Mesendoderm (in vitro differentiated cells): ENCODE data around the gene TCAF2. TPM values are rescaled to one million over a fixed set of nuclear protein-coding genes. Genes with fewer than 3 reads are reported as not detected.
"Not testable (repeated sequence)": the region's sequence is repeated elsewhere in the genome, so short reads cannot be mapped to it uniquely, and the experiment has no call there.

Experiments
- DNase-seq: peaks from one replicate; pipeline ENCODE4 v3.0.0; 2013
- H2AK5ac ChIP-seq: 2 replicates; pipeline ENCODE4 v1.6.1; 2013; ENCODE audit warnings: low read length, inconsistent platforms
- H2BK120ac ChIP-seq: 2 replicates; pipeline ENCODE4 v1.6.1; 2013; ENCODE audit warnings: low read depth, mild to moderate bottlenecking, low read length, moderate library complexity, mixed read lengths
- H2BK15ac ChIP-seq: replicated peaks from 2 replicates; pipeline ENCODE4 v1.6.1; 2013; ENCODE audit warnings: low read depth, mild to moderate bottlenecking, moderate library complexity
- H2BK5ac ChIP-seq: 2 replicates; pipeline ENCODE4 v1.6.1; 2013; ENCODE audit warnings: low read length, inconsistent platforms
- H3K18ac ChIP-seq: 2 replicates; pipeline ENCODE4 v1.6.1; 2013; ENCODE audit warnings: mild to moderate bottlenecking, low read length, mixed read lengths
- H3K23ac ChIP-seq: one replicate; pipeline ENCODE4 v1.6.1; 2013; ENCODE audit warnings: low read length
- H3K27ac ChIP-seq: 2 replicates; pipeline ENCODE4 v1.5.1; 2013; ENCODE audit warnings: low read depth, mild to moderate bottlenecking, inconsistent platforms, low read length, moderate library complexity
- H3K27me3 ChIP-seq: 2 replicates; pipeline ENCODE4 v1.6.1; 2013; ENCODE audit warnings: low read length, control low read depth, mild to moderate bottlenecking, inconsistent platforms; ENCODE audit not compliant: insufficient read depth, poor library complexity
- H3K36me3 ChIP-seq: 2 replicates; pipeline ENCODE4 v1.6.1; 2013; ENCODE audit warnings: low read length, inconsistent platforms; ENCODE audit not compliant: control insufficient read depth, insufficient read depth
- H3K4ac ChIP-seq: one replicate; pipeline ENCODE4 v1.6.1; 2013; ENCODE audit warnings: low read depth, mild to moderate bottlenecking, low read length, moderate library complexity
- H3K4me1 ChIP-seq: 2 replicates; pipeline ENCODE4 v1.6.1; 2013; ENCODE audit warnings: low read depth, low read length, inconsistent platforms; ENCODE audit not compliant: control insufficient read depth
- H3K4me2 ChIP-seq: 2 replicates; pipeline ENCODE4 v1.6.1; 2013; ENCODE audit warnings: low read length
- H3K4me3 ChIP-seq: 2 replicates; pipeline ENCODE4 v1.5.1; 2013; ENCODE audit warnings: mild to moderate bottlenecking, low read length
- H3K56ac ChIP-seq: one replicate; pipeline ENCODE4 v1.6.1; 2013; ENCODE audit warnings: low read length
- H3K79me1 ChIP-seq: 2 replicates; pipeline ENCODE4 v1.6.1; 2013; ENCODE audit warnings: low read length, inconsistent platforms
- H3K79me2 ChIP-seq: 2 replicates; pipeline ENCODE4 v1.6.1; 2013; ENCODE audit warnings: mild to moderate bottlenecking, low read length; ENCODE audit not compliant: control insufficient read depth, insufficient read depth
- H3K9ac ChIP-seq: 2 replicates; pipeline ENCODE4 v1.6.1; 2013; ENCODE audit warnings: low read length, inconsistent platforms
- H4K5ac ChIP-seq: one replicate; pipeline ENCODE4 v1.6.1; 2013; ENCODE audit warnings: low read length
- H4K8ac ChIP-seq: one replicate; pipeline ENCODE4 v1.6.1; 2013; ENCODE audit warnings: low read depth, mild to moderate bottlenecking, control low read depth, low read length, moderate library complexity
- WGBS: extraction: QIAGEN DNeasy Blood & Tissue Kit; methylation state at CpG from one replicate; pipeline ENCODE4 v1.1.7; 2013; ENCODE audit warnings: low lambda C conversion rate, missing lambda C conversion rate; ENCODE audit not compliant: insufficient coverage; ENCODE audit errors: extremely low coverage; 5-methylcytosine and 5-hydroxymethylcytosine counted together
- polyA plus RNA-seq, 2 experiments: library from polyadenylated mRNA; stranded (reverse); fragments of 200-250 nt; gene quantifications; one replicate each; pipeline ENCODE4 v1.2.3, GENCODE V29; 2013

Gene TCAF2
- polyA plus RNA-seq (2013, experiment 1 of 2) = 0.08 TPM
- polyA plus RNA-seq (2013, experiment 2 of 2) = 0.06 TPM

DNA sequence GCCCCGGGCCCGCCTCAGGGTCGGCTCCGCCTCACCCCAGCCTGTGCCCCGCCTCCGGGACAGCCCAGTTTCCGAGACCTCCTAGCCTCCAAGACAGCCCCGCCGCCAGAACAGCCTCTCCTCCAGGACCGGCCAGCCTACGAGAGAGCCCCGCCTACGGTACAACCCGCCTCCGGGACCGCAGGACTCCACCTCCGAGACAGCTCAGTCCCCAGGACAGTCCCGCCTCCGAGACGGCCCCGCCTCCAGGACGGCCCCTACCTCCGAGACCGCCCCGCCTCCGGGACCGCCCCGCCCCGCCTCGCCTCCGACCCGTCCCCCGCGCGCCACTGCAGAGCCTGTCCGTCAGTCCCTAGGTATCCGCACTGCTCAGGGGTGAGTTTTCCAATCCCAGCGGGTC is at the start of gene TCAF2:
TSS of gene TCAF2 (plus strand) at position 329 of the 400 bp plus-strand sequence.
- not testable (repeated sequence) for H3K23ac ChIP-seq, H3K9ac ChIP-seq, H2BK120ac ChIP-seq, H3K79me2 ChIP-seq, H2AK5ac ChIP-seq, H2BK15ac ChIP-seq, H3K4me1 ChIP-seq, H3K79me1 ChIP-seq, DNase-seq, H3K27ac ChIP-seq, H3K27me3 ChIP-seq, H4K8ac ChIP-seq, H2BK5ac ChIP-seq, H3K4me2 ChIP-seq, H3K56ac ChIP-seq, H3K18ac ChIP-seq, H3K4ac ChIP-seq, H4K5ac ChIP-seq, H3K4me3 ChIP-seq, H3K36me3 ChIP-seq
- no CpG with 5 or more reads among the region's 38 CpGs for WGBS

DNA sequence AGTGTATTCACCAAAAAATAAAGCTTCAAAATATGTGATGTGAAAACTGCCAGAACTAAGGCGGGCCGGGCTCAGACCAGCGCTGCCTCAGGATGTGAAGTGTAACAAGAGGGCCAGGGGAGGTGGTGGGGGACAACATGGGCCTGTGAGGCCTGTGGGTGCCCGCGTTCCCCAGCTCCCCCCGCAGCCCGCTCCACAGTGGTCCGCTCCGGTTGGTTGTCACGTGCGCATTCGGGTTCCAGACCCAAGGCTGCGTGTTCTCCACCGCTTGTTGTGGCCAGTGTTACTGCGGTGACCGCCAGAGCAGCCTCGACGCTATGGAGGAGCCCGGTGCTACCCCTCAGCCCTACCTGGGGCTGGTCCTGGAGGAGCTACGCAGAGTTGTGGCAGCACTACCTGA is 49.3 kb upstream of the TCAF2 start, which contains the start of gene CTAGE15:
TSS of gene CTAGE15 (plus strand) at position 301 of the 400 bp plus-strand sequence. CDS start at position 318, 17 bp downstream.
- not testable (repeated sequence) for H3K23ac ChIP-seq, H4K5ac ChIP-seq, H3K4me1 ChIP-seq, H3K4ac ChIP-seq, H3K27me3 ChIP-seq, H3K27ac ChIP-seq, H3K4me2 ChIP-seq, H3K79me2 ChIP-seq, H2BK120ac ChIP-seq, H2BK15ac ChIP-seq, H3K9ac ChIP-seq, H3K36me3 ChIP-seq, DNase-seq, H3K79me1 ChIP-seq, H2AK5ac ChIP-seq, H3K18ac ChIP-seq, H4K8ac ChIP-seq, H2BK5ac ChIP-seq, H3K56ac ChIP-seq, H3K4me3 ChIP-seq
- no CpG with 5 or more reads among the region's 20 CpGs for WGBS

DNA sequence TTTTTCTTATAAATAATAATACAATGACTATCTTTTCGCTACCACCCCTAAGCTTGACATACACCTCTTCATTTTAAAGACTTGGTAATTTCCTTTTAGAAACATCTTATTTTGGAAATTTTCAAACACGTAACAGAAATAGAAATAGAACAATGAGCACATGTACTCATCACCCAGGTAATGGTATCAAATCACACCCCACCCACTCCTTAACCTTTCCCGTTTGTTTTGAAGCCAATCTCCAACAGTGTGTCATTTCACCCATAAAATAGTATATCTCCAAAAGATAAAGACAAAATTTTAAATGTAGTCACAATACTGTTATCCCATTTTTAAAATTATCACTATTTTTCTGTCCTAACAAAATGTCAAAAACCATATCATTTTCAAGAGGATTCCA is 32.6 kb upstream of the TCAF2 start:
- H4K8ac ChIP-seq, H3K27me3 ChIP-seq, H2BK120ac ChIP-seq, DNase-seq, H3K27ac ChIP-seq, H3K56ac ChIP-seq, H3K4ac ChIP-seq, H3K4me2 ChIP-seq, H4K5ac ChIP-seq, H3K9ac ChIP-seq, H3K4me3 ChIP-seq, H3K79me1 ChIP-seq, H2BK15ac ChIP-seq, H2AK5ac ChIP-seq, H3K79me2 ChIP-seq, H2BK5ac ChIP-seq, H3K36me3 ChIP-seq, H3K18ac ChIP-seq, H3K23ac ChIP-seq, H3K4me1 ChIP-seq: not testable (repeated sequence)
- no CpG with 5 or more reads among the region's 3 CpGs for WGBS

- H3K4ac ChIP-seq, DNase-seq, H2BK120ac ChIP-seq, H3K79me1 ChIP-seq, H2BK15ac ChIP-seq, H3K4me2 ChIP-seq, H3K27me3 ChIP-seq, H3K27ac ChIP-seq, H4K5ac ChIP-seq, H3K23ac ChIP-seq, H3K9ac ChIP-seq, H3K79me2 ChIP-seq, H2BK5ac ChIP-seq, H3K36me3 ChIP-seq, H4K8ac ChIP-seq, H3K18ac ChIP-seq, H3K4me1 ChIP-seq, H2AK5ac ChIP-seq, H3K4me3 ChIP-seq, H3K56ac ChIP-seq: not testable (repeated sequence)
These were observed 30.9 kb upstream of the TCAF2 start for GRCh38 chr7:143589897-143590296.

- not testable (repeated sequence) for H4K5ac ChIP-seq, H2BK15ac ChIP-seq, DNase-seq, H3K18ac ChIP-seq, H3K23ac ChIP-seq, H3K56ac ChIP-seq, H3K79me2 ChIP-seq, H3K4me1 ChIP-seq, H4K8ac ChIP-seq, H3K4ac ChIP-seq, H2BK5ac ChIP-seq, H3K4me2 ChIP-seq, H2AK5ac ChIP-seq, H3K4me3 ChIP-seq, H3K36me3 ChIP-seq, H3K9ac ChIP-seq, H2BK120ac ChIP-seq, H3K27ac ChIP-seq, H3K79me1 ChIP-seq, H3K27me3 ChIP-seq
- WGBS = no CpG with 5 or more reads among the region's 11 CpGs
These were observed 22.7 kb upstream of the TCAF2 start for GRCh38 chr7:143598086-143598485.

- not testable (repeated sequence) for DNase-seq, H2BK120ac ChIP-seq, H3K79me1 ChIP-seq, H4K5ac ChIP-seq, H3K23ac ChIP-seq, H3K79me2 ChIP-seq, H3K4me2 ChIP-seq, H3K9ac ChIP-seq, H2BK5ac ChIP-seq, H3K4ac ChIP-seq, H2AK5ac ChIP-seq, H3K36me3 ChIP-seq, H3K27me3 ChIP-seq, H3K18ac ChIP-seq, H3K56ac ChIP-seq, H3K27ac ChIP-seq, H3K4me1 ChIP-seq, H2BK15ac ChIP-seq, H4K8ac ChIP-seq, H3K4me3 ChIP-seq
- no CpG with 5 or more reads among the region's 2 CpGs for WGBS
These were observed 17.2 kb upstream of the TCAF2 start for GRCh38 chr7:143603549-143603948.
